ENCODE results near the gene ACVRL1.

The ACVRL1 gene

GRCh38 chr12:51915003-51915625 is 7.8 kb downstream of the ACVRL1 start:
- Histone ChIP-seq H3K4me3 (ENCODE audit: low read length in 2 of 2) (no peak overlapping the region), H3K36me3 (replicated peaks in 1 of 2; ENCODE audit: control insufficient read depth in 2 of 2, insufficient read depth in 2 of 2, low read length in 2 of 2) (no peaks in the 10 kb centered on the region), H3K27ac (replicated peaks; ENCODE audit: low read length) (no peak overlapping the region), H2AK5ac (ENCODE audit: low read depth, low read length) (no peak overlapping the region), H3K18ac (ENCODE audit: low read length) (peak overlapping the region; percentile 8), H3K4ac (ENCODE audit: low read length) (no peak overlapping the region), H2AFZ (ENCODE audit: low read length) (no peak overlapping the region), H2BK120ac (ENCODE audit: low read depth, low read length) (no peak overlapping the region), H3K14ac (ENCODE audit: low read length) (no peak overlapping the region), H4K8ac (ENCODE audit: low read depth, low read length) (no peak overlapping the region), H4K91ac (ENCODE audit: low read depth, low read length, poor library complexity) (no peak overlapping the region), H2BK15ac (ENCODE audit: low read length) (no peak overlapping the region), H2BK5ac (ENCODE audit: low read length) (no peak overlapping the region), H3K4me1 (ENCODE audit: control insufficient read depth in 2 of 2, insufficient read depth in 1 of 2, low read depth in 1 of 2, low read length in 2 of 2) (peaks cover 13 to 26% of the 10 kb centered on the region in 2 donors), H3K79me1 (ENCODE audit: low read depth, low read length) (no peaks in the 10 kb centered on the region), H3K9ac (ENCODE audit: low read depth, low read length, poor library complexity) (no peak overlapping the region), H3K9me3 (replicated peaks in 1 of 2; ENCODE audit: control insufficient read depth in 2 of 2, insufficient read depth in 1 of 2, low read depth in 1 of 2, low read length in 2 of 2) (peaks cover 0 to 2% of the 10 kb centered on the region in 2 donors), H3K4me2 (ENCODE audit: insufficient read depth, low read length, poor library complexity, severe bottlenecking) (no peak overlapping the region), H2BK12ac (ENCODE audit: low read length) (no peak overlapping the region), H3K27me3 (ENCODE audit: control insufficient read depth in 3 of 3, insufficient read depth in 3 of 3, low read depth in 1 of 3, low read length in 3 of 3) (peaks cover 0 to 25% (median 0%) of the 10 kb centered on the region in 3 experiments), H3K23ac (ENCODE audit: low read depth, low read length, poor library complexity) (no peak overlapping the region)
- WGBS, 2 donors (ENCODE audit: extremely low coverage in 2 of 2, insufficient read length in 2 of 2, insufficient replicate concordance in 1 of 2): no CpG with 5 or more reads among the region's 28 CpGs
- no peak for DNase-seq (ENCODE audit: low spot score)

GRCh38 chr12:51915951-51916350 is 8.6 kb downstream of the ACVRL1 start:
- peaks cover 0 to 2% of the 10 kb centered on the region in 2 donors for H3K9me3 ChIP-seq (replicated peaks in 1 of 2; ENCODE audit: control insufficient read depth in 2 of 2, insufficient read depth in 1 of 2, low read depth in 1 of 2, low read length in 2 of 2)
- peak overlapping the region; percentile 8 for H3K23ac ChIP-seq (ENCODE audit: low read depth, low read length, poor library complexity)
- H3K14ac ChIP-seq (ENCODE audit: low read length): peak overlapping the region; percentile 91
- H4K91ac ChIP-seq (ENCODE audit: low read depth, low read length, poor library complexity): no peak overlapping the region
- no peak overlapping the region for H3K27ac ChIP-seq (replicated peaks; ENCODE audit: low read length)
- H2AK5ac ChIP-seq (ENCODE audit: low read depth, low read length): no peak overlapping the region
- H2BK5ac ChIP-seq (ENCODE audit: low read length): no peak overlapping the region
- H3K36me3 ChIP-seq (replicated peaks in 1 of 2; ENCODE audit: control insufficient read depth in 2 of 2, insufficient read depth in 2 of 2, low read length in 2 of 2): no peaks in the 10 kb centered on the region
- no CpG with 5 or more reads among the region's 11 CpGs for WGBS, 2 donors (ENCODE audit: extremely low coverage in 2 of 2, insufficient read length in 2 of 2, insufficient replicate concordance in 1 of 2)
- no peak overlapping the region for H3K4me2 ChIP-seq (ENCODE audit: insufficient read depth, low read length, poor library complexity, severe bottlenecking)
- peaks cover 13 to 20% of the 10 kb centered on the region in 2 donors for H3K4me1 ChIP-seq (ENCODE audit: control insufficient read depth in 2 of 2, insufficient read depth in 1 of 2, low read depth in 1 of 2, low read length in 2 of 2)
- no peak overlapping the region for H3K4ac ChIP-seq (ENCODE audit: low read length)
- peak overlapping the region; percentile 74 for H3K18ac ChIP-seq (ENCODE audit: low read length)
- H3K79me1 ChIP-seq (ENCODE audit: low read depth, low read length): no peaks in the 10 kb centered on the region
- no peak overlapping the region for H2BK15ac ChIP-seq (ENCODE audit: low read length)
- H2BK120ac ChIP-seq (ENCODE audit: low read depth, low read length): no peak overlapping the region
- no peak overlapping the region for H2AFZ ChIP-seq (ENCODE audit: low read length)
- H3K27me3 ChIP-seq (ENCODE audit: control insufficient read depth in 3 of 3, insufficient read depth in 3 of 3, low read depth in 1 of 3, low read length in 3 of 3): peaks cover 0 to 28% (median 0%) of the 10 kb centered on the region in 3 experiments
- peak overlapping the region; percentile 50 for H3K9ac ChIP-seq (ENCODE audit: low read depth, low read length, poor library complexity)
- H3K4me3 ChIP-seq (ENCODE audit: low read length in 2 of 2): no peak overlapping the region
- peak overlapping the region; percentile 2 for H2BK12ac ChIP-seq (ENCODE audit: low read length)
- no peak for DNase-seq (ENCODE audit: low spot score)
- no peak overlapping the region for H4K8ac ChIP-seq (ENCODE audit: low read depth, low read length)

DNA sequence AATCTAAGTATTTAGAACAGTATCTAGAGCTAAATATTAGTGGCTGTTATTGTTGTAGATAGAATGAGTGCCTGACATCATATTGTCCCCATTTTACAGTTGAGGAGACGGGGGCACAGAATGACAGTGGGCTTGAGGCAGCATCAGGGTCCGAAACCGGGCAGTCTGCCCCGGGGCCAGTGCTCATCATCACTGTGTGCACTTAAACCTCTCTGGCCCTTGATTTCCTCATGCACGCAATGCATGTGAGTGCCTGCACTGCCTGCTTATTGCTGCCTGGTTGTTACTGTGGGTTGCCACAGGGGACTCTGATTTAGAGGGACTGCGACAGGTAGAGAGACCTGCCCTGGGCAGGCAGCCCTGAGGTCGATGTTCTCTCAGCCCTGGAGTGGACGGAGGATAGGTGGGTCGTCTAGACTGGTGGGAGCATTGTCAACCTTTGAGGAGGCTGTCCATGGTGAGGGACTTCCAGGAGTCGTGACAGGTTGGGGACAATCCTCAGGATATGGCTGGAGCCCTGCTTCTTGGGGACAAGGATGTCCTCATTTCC is 9.8 kb downstream of the ACVRL1 start:
- no CpG with 5 or more reads among the region's 10 CpGs for WGBS, 2 donors (ENCODE audit: extremely low coverage in 2 of 2, insufficient read length in 2 of 2, insufficient replicate concordance in 1 of 2)
- no peak overlapping the region for H2BK15ac ChIP-seq (ENCODE audit: low read length)
- no peak overlapping the region for H2AFZ ChIP-seq (ENCODE audit: low read length)
- no peak overlapping the region for H2BK5ac ChIP-seq (ENCODE audit: low read length)
- H3K18ac ChIP-seq (ENCODE audit: low read length): peak overlapping the region; percentile 8
- no peak overlapping the region for H3K4me2 ChIP-seq (ENCODE audit: insufficient read depth, low read length, poor library complexity, severe bottlenecking)
- no peak for DNase-seq (ENCODE audit: low spot score)
- H3K79me1 ChIP-seq (ENCODE audit: low read depth, low read length): no peaks in the 10 kb centered on the region
- peak overlapping the region; percentile 4 for H2AK5ac ChIP-seq (ENCODE audit: low read depth, low read length)
- H4K91ac ChIP-seq (ENCODE audit: low read depth, low read length, poor library complexity): no peak overlapping the region
- no peak overlapping the region for H3K23ac ChIP-seq (ENCODE audit: low read depth, low read length, poor library complexity)
- H3K27ac ChIP-seq (replicated peaks; ENCODE audit: low read length): no peak overlapping the region
- peaks cover 0 to 21% (median 0%) of the 10 kb centered on the region in 3 experiments for H3K27me3 ChIP-seq (ENCODE audit: control insufficient read depth in 3 of 3, insufficient read depth in 3 of 3, low read depth in 1 of 3, low read length in 3 of 3)
- peaks cover 14 to 15% of the 10 kb centered on the region in 2 donors for H3K4me1 ChIP-seq (ENCODE audit: control insufficient read depth in 2 of 2, insufficient read depth in 1 of 2, low read depth in 1 of 2, low read length in 2 of 2)
- H3K9ac ChIP-seq (ENCODE audit: low read depth, low read length, poor library complexity): peak overlapping the region; percentile 14
- no peak overlapping the region for H3K14ac ChIP-seq (ENCODE audit: low read length)
- no peak overlapping the region for H2BK120ac ChIP-seq (ENCODE audit: low read depth, low read length)
- H4K8ac ChIP-seq (ENCODE audit: low read depth, low read length): peak overlapping the region; percentile 48
- no peak overlapping the region for H3K4ac ChIP-seq (ENCODE audit: low read length)
- H3K9me3 ChIP-seq (replicated peaks in 1 of 2; ENCODE audit: control insufficient read depth in 2 of 2, insufficient read depth in 1 of 2, low read depth in 1 of 2, low read length in 2 of 2): peaks cover 0 to 2% of the 10 kb centered on the region in 2 donors
- no peaks in the 10 kb centered on the region for H3K36me3 ChIP-seq (replicated peaks in 1 of 2; ENCODE audit: control insufficient read depth in 2 of 2, insufficient read depth in 2 of 2, low read length in 2 of 2)
- no peak overlapping the region for H3K4me3 ChIP-seq (ENCODE audit: low read length in 2 of 2)
- H2BK12ac ChIP-seq (ENCODE audit: low read length): no peak overlapping the region

- WGBS, 2 donors (ENCODE audit: extremely low coverage in 2 of 2, insufficient read length in 2 of 2, insufficient replicate concordance in 1 of 2): no CpG with 5 or more reads among the region's 16 CpGs
- H3K27ac ChIP-seq (replicated peaks; ENCODE audit: low read length): no peak overlapping the region
These were observed 10.6 kb downstream of the ACVRL1 start for GRCh38 chr12:51917746-51918453.

More at GRCh38 chr12:51917746-51918453, 10.6 kb downstream of the ACVRL1 start:
- Histone ChIP-seq H3K9ac (ENCODE audit: low read depth, low read length, poor library complexity) (no peak overlapping the region), H3K4me2 (ENCODE audit: insufficient read depth, low read length, poor library complexity, severe bottlenecking) (no peak overlapping the region), H2AK5ac (ENCODE audit: low read depth, low read length) (peak overlapping the region; percentile 4), H2BK5ac (ENCODE audit: low read length) (no peak overlapping the region), H3K14ac (ENCODE audit: low read length) (no peak overlapping the region), H3K23ac (ENCODE audit: low read depth, low read length, poor library complexity) (no peak overlapping the region), H4K8ac (ENCODE audit: low read depth, low read length) (no peak overlapping the region), H2BK12ac (ENCODE audit: low read length) (no peak overlapping the region), H3K36me3 (replicated peaks in 1 of 2; ENCODE audit: control insufficient read depth in 2 of 2, insufficient read depth in 2 of 2, low read length in 2 of 2) (no peaks in the 10 kb centered on the region), H3K4me1 (ENCODE audit: control insufficient read depth in 2 of 2, insufficient read depth in 1 of 2, low read depth in 1 of 2, low read length in 2 of 2) (peaks cover 7 to 10% of the 10 kb centered on the region in 2 donors), H4K91ac (ENCODE audit: low read depth, low read length, poor library complexity) (no peak overlapping the region), H2BK15ac (ENCODE audit: low read length) (no peak overlapping the region), H3K9me3 (replicated peaks in 1 of 2; ENCODE audit: control insufficient read depth in 2 of 2, insufficient read depth in 1 of 2, low read depth in 1 of 2, low read length in 2 of 2) (peaks cover 0 to 2% of the 10 kb centered on the region in 2 donors), H2BK120ac (ENCODE audit: low read depth, low read length) (no peak overlapping the region), H3K4ac (ENCODE audit: low read length) (no peak overlapping the region), H3K18ac (ENCODE audit: low read length) (no peak overlapping the region), H3K27me3 (ENCODE audit: control insufficient read depth in 3 of 3, insufficient read depth in 3 of 3, low read depth in 1 of 3, low read length in 3 of 3) (peaks cover 0 to 29% (median 0%) of the 10 kb centered on the region in 3 experiments), H3K79me1 (ENCODE audit: low read depth, low read length) (no peaks in the 10 kb centered on the region), H3K4me3 (ENCODE audit: low read length in 2 of 2) (no peak overlapping the region), H2AFZ (ENCODE audit: low read length) (no peak overlapping the region)
- DNase-seq (ENCODE audit: low spot score): no peak

Data from neuronal stem cell (in vitro differentiated cells).